GM19397 (cell line): ENCODE data around the gene USP5.

ENCODE experiments used
- ATAC-seq: cut with Tn5 transposase; IDR thresholded peaks from one replicate; pipeline ENCODE4 v1.9.1; 2021; ENCODE audit warnings: mild to moderate bottlenecking, moderate library complexity; ENCODE audit not compliant: unreplicated experiment

Gene USP5

GRCh38 chr12:6825398-6826124 is 26.4 kb upstream of the USP5 start:
- ATAC-seq = no peak

DNA sequence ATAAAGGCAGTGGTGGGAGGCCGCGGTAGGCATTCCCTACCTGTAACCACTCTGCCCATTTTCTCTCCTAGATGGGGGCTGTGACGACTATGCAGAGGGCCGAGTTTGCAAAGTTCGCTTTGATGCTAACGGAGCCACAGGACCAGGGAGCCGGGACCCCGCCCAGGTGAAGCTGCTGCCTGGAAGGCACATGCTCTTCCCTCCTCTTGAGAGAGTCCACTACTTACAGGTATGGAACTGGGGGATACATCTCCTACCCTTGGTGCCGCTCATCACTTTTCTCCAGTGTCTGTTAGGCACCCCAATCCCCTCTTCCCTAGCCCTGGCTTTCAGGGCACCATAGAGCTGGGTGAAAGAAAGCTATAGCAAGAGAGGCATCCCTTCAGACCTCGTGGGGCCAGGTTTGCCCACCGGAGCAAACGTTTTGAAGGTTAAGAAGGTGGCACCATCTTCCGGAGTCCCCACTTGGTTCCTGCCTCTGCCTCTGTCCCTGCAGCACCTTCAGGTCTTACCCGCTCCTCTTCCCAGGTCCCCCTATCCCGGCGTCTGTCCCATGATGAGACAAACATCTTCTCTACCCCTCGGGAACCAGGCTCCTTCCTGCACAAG is 25.7 kb upstream of the USP5 start:
- ATAC-seq = no peak

DNA sequence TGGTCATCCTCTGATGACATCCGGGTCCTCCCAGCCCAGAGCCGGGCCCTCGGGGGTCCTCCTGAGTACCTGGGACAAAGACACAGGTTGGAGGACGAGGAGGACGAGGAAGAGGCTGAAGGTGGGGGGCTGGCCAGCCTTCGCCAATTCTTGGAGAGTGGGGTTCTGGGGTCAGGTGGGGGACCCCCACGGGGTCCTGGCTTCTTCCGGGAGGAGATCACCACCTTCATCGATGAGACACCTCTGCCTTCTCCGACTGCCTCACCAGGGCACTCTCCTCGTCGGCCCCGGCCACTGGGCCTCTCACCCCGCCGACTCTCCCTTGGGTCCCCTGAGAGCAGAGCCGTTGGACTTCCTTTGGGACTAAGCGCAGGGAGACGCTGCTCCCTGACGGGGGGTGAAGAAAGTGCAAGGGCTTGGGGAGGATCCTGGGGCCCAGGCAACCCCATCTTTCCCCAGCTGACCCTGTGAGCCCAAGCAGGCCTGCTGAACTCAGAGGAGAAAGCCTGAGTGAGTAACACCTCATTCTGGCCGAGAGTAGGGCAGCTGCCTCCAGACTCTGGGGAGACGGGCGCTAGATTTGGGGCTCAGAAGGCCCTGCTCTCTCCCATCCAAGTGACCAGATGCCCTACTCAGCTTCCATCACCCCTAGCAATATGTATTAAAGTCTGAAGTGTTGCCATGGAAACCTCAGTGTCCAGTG is 25.1 kb upstream of the USP5 start:
- no peak for ATAC-seq

- no peak for ATAC-seq
Observed at GRCh38 chr12:6827437-6827911, 24.5 kb upstream of the USP5 start.

DNA sequence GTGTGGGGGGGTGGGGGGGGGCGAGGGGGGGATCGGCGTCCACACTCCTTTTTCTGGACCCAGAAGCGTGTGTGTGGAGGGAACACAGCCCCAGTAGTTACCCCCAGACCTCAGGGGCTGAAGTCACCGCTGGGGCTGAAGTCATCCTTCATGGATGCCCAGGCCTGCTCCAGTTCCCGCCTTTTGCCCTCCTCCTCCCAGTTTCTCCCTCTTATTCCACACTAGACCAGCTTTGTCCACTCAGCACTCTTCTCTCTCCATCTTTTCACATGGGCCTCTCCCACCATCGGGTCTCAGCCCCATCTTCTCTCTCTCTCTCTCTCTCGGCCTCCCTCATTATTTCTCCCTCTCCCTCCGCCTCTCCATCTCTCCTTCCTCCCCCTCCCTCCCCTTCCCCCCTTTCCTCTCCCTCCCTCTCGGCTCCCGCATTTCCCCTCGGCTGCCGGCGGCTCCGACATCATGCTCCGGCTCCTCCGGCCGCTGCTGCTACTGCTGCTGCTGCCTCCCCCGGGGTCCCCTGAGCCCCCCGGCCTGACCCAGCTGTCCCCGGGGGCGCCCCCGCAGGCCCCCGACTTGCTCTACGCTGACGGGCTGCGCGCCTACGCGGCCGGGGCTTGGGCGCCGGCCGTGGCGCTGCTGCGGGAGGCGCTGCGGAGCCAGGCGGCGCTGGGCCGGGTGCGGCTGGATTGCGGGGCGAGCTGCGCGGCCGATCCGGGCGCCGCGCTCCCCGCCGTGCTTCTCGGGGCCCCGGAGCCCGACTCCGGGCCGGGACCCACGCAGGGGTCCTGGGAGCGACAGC is 23.8 kb upstream of the USP5 start, which contains the start of gene P3H3:
Gene P3H3 (plus strand): TSS at position 426 of the 799 bp plus-strand sequence. CDS start 34 bp downstream, at position 460.
- ATAC-seq = no peak

DNA sequence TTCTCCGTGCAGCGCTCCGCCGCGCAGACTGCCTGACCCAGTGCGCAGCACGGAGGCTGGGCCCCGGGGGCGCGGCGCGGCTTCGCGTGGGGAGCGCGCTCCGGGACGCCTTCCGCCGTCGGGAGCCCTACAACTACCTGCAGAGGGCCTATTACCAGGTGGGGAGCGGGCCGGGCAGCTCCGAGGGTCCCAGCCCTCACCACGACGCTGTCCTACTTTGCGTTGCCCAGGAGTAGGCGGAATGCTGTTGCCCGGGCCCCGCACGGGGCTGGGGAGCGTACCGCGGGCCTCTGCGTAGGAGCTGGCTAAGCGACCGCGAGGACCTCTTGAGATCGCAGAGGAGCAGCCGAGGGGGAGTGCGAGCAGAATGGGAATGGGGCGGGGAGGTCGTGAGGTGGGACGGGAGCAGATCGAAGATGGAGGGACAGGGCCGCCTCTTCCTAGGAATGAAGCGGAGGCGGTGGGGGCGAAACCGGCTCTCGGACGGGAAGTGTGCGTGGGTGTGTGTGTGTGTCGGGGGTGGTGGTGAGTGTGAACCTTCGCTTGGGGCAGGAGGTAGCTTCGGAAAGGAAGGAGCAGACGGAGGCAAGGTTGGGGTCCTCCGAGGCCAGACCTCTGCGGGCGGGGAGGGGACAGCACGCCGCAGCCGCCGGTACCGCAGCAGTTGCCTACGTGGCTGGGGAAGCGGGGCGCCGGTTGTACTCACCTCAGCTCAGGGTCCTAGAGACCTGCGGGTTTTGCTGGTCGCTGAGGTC is 23.0 kb upstream of the USP5 start:
- ATAC-seq = no peak

DNA sequence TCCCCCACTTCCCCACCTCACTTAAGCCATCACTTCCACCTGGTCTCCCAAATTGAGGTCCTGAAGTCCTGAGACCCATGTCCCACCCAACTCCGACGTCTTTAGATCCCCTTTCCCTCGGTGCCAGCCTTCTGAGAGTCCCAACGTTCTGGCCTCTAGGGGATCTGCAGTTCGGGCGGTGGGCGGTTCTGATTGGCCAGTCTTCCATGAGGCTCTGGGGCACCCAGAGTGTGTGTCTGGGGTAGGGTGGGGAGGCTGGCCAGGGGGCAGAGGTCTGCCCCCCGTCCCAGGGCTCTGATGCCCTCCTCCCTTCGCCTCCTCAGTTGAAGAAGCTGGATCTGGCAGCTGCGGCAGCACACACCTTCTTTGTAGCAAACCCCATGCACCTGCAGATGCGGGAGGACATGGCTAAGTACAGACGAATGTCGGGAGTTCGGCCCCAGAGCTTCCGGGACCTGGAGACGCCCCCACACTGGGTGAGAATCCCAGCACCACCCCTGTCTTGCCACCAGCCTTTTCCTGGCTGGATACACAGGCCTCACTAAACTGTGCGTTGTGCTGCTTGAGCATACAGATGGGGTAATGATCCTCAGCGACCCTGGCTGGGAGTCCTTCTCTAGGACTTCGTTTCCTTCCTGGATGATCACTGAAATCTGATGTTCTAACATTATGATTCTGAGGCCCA is 22.3 kb upstream of the USP5 start:
- ATAC-seq = no peak

DNA sequence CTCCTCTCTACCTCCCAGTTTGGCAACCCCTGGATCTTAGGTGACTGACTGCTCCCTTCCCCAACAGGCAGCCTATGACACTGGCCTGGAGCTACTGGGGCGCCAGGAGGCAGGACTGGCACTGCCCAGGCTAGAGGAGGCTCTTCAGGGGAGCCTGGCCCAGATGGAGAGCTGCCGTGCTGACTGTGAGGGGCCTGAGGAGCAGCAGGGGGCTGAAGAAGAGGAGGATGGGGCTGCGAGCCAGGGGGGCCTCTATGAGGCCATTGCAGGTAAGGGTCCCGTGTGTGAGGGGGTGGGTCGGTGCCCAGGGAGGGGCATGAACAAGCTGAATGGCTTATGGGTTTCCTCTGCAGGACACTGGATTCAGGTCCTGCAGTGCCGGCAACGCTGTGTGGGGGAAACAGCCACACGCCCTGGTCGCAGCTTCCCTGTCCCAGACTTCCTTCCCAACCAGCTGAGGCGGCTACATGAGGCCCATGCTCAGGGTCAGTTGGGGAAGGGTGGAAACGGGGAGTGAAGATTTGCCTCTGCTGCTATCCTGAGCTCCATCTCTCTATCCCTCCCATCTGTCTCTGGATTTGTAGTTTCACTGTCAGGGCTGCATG is 21.6 kb upstream of the USP5 start:
- ATAC-seq = no peak

DNA sequence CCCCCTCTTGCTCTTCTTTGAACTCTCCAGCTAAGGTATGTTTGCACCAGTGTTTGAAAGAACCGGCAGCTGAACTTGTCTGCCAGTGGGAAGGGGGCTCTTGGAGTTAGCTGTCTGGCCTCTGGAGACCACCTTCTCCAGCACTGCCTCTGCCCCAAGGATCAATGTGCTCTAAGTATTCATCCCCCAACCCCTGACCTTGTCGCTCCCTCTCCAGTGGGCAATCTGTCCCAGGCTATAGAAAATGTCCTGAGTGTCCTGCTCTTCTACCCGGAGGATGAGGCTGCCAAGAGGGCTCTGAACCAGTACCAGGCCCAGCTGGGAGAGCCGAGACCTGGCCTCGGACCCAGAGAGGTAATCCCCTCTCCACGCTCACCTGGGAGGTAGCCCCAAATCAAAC is 21.0 kb upstream of the USP5 start:
- ATAC-seq = no peak

GRCh38 chr12:6831450-6831995 is 20.4 kb upstream of the USP5 start:
- no peak for ATAC-seq

DNA sequence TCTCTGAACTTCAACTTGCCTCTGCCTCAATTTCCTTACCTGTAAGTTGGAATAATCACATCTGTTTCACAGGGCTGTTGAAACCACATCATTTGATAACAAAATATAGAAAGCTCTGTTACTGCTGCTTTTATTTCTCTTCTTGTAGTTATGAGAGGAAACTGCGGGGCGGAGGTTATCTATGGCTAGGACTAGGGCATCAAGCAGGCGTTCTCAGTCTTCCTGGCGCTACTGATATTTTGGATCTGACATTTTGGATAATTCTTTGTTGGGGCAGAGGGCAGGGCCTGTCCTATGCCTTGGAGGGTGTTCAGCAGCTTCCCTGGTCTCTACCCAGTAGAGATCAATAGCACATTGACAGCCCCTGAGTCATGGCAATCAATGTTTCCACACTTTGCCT is 19.8 kb upstream of the USP5 start:
- ATAC-seq = no peak

GRCh38 chr12:6833189-6833890 is 18.6 kb upstream of the USP5 start:
- ATAC-seq = no peak

- ATAC-seq = no peak
Observed at GRCh38 chr12:6834254-6834653, 17.7 kb upstream of the USP5 start.

GRCh38 chr12:6834873-6835272 is 17.1 kb upstream of the USP5 start:
- no peak for ATAC-seq

DNA sequence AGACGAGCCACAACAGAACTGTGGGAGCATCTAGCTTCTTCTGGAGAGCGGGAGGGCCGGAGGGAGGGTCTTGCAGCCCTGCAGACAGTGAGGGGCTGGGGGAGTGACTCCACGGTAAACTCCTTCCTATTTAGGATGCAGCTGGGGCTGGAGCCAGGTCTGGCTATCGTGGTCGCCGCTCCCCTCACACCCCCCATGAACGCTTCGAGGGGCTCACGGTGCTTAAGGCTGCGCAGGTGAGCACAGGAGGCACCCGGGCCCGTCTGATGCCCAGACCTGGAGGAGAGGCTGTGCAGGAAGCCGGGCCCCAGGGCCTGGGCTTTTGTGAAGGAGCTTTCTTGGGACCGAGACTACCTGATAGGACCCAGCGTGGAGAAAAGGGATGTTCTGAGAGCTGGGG is 15.1 kb upstream of the USP5 start:
- ATAC-seq = no peak

- ATAC-seq = no peak
Observed at GRCh38 chr12:6837370-6838060, 14.4 kb upstream of the USP5 start.

GRCh38 chr12:6838854-6839253 is 13.1 kb upstream of the USP5 start:
- ATAC-seq = no peak
